Ovary (tissue), 9 donors: Measurements from ENCODE around the gene TGIF2. TPM values are rescaled to one million over a fixed set of nuclear protein-coding genes. Genes with fewer than 3 reads are reported as not detected.

Source experiments
- DNase-seq, 5 donors: peaks; one replicate each; pipeline ENCODE4 v3.0.0-alpha.2; 2019 to 2020
- H3K27ac ChIP-seq, 2 donors: fragments of 200-600 bp; one replicate each; pipeline versions ENCODE4 v1.5.1 to v1.8.0; 2019 to 2022
- H3K27me3 ChIP-seq: fragments of 200-600 bp; one replicate; pipeline ENCODE4 v1.8.0; 2022
- H3K36me3 ChIP-seq: fragments of 200-600 bp; sonication (generic); one replicate; pipeline ENCODE4 v1.5.1; 2019
- H3K4me1 ChIP-seq: one replicate; pipeline ENCODE4 v1.8.1; 2013; ENCODE audit warnings: mild to moderate bottlenecking, moderate library complexity; ENCODE audit not compliant: insufficient read depth
- H3K4me3 ChIP-seq: fragments of 200-600 bp; sonication (generic); one replicate; pipeline ENCODE4 v1.5.1; 2017
- H3K9me3 ChIP-seq, 2 donors: fragments of 200-600 bp in 1 of 2; sonication (generic) in 1 of 2; one replicate each; pipeline versions ENCODE4 v1.5.1 to v1.8.1; 2013 to 2019; ENCODE audit warnings: mild to moderate bottlenecking in 1 of 2, moderate library complexity in 1 of 2
- EP300 ChIP-seq: sonication (generic); formaldehyde crosslinking; IDR thresholded peaks from one replicate; pipeline ENCODE4 v1.6.1; 2017; ENCODE audit warnings: antibody characterized with exemption
- POLR2A ChIP-seq: fragments of 450-650 bp; IDR thresholded peaks from one replicate; pipeline ENCODE4 v1.6.1; 2017; ENCODE audit warnings: antibody characterized with exemption, mild to moderate bottlenecking, moderate library complexity
- WGBS, 3 donors: extraction: QIAGEN DNeasy Blood & Tissue Kit in 1 of 3; methylation state at CpG; one replicate each; pipeline versions ENCODE4 v1.1.5 to v1.1.7; 2013 to 2017; 5-methylcytosine and 5-hydroxymethylcytosine counted together
- intact Hi-C, 4 donors: fragments of 100-400 bp; cut with DNase I; formaldehyde crosslinking; loops; one replicate each; pipeline versions ENCODE4 v1.11.0 to v1.15.1; 2022 to 2023
- polyA plus RNA-seq, 2 donors: library from polyadenylated mRNA; stranded (reverse); fragments of 200-250 nt in 1 of 2; fragments of 350-450 nt in 1 of 2; fragmentation: Illumina TruSeq in 1 of 2; extraction: RNeasy Lipid Tissue Mini Kit (QIAGEN cat#74804) in 1 of 2; gene quantifications; one replicate each; pipeline ENCODE4 v1.2.3, GENCODE V29; 2013 to 2014
- total RNA-seq, 7 donors: library from RNA; depleted of rRNA in 2 of 7; stranded (reverse); fragments of >200 nt in 2 of 7; fragmentation: NEBNext Ultra II Directional in 3 of 7; extraction: Animal tissue kit (Norgen Biotek cat#: 25700) in 3 of 7; gene quantifications; one replicate each; pipeline versions ENCODE4 v1.1.0 to v1.2.4, GENCODE V29; 2016 to 2023
- TF ChIP-seq, protein P1 (sequence below), 3 donors: fragments of 450-650 bp in 2 of 3; fragments of 200-600 bp in 1 of 3; IDR thresholded peaks; one replicate each; pipeline versions ENCODE4 v1.5.1 to v1.8.0; 2016 to 2022; ENCODE audit warnings: antibody characterized with exemption in 3 of 3, mild to moderate bottlenecking in 1 of 3
- donor health status: DM: no; HTN: no; CAD: no; lungs with moderate emphysema.
- donor health status: DM: no; HTN: no; CAD: no.
- donor health status: Bipolar disorder and iron deficiency.
- donor health status: DM: yes; HTN: yes; CAD: no.
- donor health status: DM: no; HTN: no; CAD: no.
- donor health status: DM: yes; HTN: yes; CAD: no.

TGIF2 gene
- total and polyA plus RNA-seq, 9 donors, result 12.6 to 39.2 (median 24.8) TPM

DNA sequence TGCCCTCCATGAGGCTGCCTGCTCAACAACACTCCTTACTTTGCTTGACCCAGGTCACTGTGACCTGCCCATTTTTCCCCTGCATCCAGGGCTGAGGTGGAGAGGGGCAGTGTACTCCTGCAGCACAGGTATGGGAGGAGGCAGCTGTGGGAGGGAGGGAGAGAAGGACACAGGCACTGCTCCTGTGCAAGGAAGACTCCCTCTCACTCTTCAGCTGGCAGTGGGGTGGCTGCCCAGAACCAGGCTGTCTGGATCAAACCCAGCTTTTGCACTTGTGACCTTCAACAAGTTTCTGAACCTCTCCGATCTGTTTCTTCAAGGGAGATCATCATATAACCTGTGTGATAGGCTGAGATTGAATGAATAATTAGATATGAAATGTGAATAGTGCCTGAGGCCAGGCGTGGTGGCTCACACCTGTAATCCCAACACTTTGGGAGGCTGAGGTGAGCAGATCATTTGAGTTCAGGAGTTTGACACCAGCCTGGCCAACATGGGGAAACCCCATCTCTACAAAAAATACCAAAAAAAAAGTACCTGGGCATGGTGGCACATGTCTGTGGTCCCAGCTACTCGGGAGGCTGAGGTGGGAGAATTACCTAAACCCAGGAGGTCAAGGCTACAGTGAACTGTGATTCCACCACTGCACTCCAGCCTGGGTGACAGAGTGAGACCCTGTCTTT lies 14.1 kb downstream of the TGIF2 start:
- no peaks in the 10 kb centered on the region for H3K36me3 ChIP-seq
- no peaks in the 10 kb centered on the region for H3K9me3 ChIP-seq
- no peak overlapping the region for H3K27ac ChIP-seq
- H3K27me3 ChIP-seq, result no peaks in the 10 kb centered on the region
- peaks cover 12% of the 10 kb centered on the region for H3K4me1 ChIP-seq
- no peak overlapping the region for H3K4me3 ChIP-seq
- WGBS, 3 donors, result 52 to 79% (median 62%) methylated on average over 3 of the region's 3 CpGs
- no peak for TF ChIP-seq POLR2A
- TF ChIP-seq EP300, result no peak
- TF ChIP-seq, protein P1, sequence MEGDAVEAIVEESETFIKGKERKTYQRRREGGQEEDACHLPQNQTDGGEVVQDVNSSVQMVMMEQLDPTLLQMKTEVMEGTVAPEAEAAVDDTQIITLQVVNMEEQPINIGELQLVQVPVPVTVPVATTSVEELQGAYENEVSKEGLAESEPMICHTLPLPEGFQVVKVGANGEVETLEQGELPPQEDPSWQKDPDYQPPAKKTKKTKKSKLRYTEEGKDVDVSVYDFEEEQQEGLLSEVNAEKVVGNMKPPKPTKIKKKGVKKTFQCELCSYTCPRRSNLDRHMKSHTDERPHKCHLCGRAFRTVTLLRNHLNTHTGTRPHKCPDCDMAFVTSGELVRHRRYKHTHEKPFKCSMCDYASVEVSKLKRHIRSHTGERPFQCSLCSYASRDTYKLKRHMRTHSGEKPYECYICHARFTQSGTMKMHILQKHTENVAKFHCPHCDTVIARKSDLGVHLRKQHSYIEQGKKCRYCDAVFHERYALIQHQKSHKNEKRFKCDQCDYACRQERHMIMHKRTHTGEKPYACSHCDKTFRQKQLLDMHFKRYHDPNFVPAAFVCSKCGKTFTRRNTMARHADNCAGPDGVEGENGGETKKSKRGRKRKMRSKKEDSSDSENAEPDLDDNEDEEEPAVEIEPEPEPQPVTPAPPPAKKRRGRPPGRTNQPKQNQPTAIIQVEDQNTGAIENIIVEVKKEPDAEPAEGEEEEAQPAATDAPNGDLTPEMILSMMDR (IDR thresholded peaks at IDR 0.05), result no peak
- peak in 1 of 5 donors; percentile 25 for DNase-seq
- intact Hi-C loops, result no loop called here

DNA sequence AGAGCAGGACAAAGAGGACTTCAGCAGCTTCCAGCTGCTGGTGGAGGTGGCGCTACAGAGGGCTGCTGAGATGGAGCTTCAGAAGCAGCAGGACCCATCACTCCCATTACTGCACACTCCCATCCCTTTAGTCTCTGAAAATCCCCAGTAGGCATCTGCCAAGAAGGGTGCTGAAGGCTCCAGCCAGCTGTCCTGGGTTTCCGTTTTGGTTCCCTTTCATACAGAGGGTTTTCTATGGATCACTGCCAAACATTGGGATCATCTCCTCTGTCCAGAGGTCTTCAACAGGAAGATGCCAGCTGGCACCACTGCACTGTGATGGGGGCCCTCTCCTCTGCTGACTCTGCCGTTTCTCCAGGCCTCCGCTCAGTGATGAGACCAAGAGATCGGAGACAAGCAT lies 17.9 kb downstream of the TGIF2 start:
- Histone ChIP-seq H3K27ac (no peak overlapping the region), H3K4me3 (no peak overlapping the region), H3K36me3 (no peaks in the 10 kb centered on the region), H3K4me1 (peaks cover 12% of the 10 kb centered on the region), H3K9me3 (no peaks in the 10 kb centered on the region), H3K27me3 (no peaks in the 10 kb centered on the region)
- intact Hi-C loops, result loop anchor here in 2 of 4 donors (5.0 to 10.0 kb wide), 2 partner anchors 34 to 126 kb away; no protein-coding TSS in a partner anchor
- TF ChIP-seq, protein P1 (IDR thresholded peaks at IDR 0.05), result no peak
- no peak for TF ChIP-seq POLR2A
- WGBS, 3 donors, result 61 to 71% (median 62%) methylated on average over 5 of the region's 5 CpGs
- peak in 1 of 5 donors; percentile 37 for DNase-seq

DNA sequence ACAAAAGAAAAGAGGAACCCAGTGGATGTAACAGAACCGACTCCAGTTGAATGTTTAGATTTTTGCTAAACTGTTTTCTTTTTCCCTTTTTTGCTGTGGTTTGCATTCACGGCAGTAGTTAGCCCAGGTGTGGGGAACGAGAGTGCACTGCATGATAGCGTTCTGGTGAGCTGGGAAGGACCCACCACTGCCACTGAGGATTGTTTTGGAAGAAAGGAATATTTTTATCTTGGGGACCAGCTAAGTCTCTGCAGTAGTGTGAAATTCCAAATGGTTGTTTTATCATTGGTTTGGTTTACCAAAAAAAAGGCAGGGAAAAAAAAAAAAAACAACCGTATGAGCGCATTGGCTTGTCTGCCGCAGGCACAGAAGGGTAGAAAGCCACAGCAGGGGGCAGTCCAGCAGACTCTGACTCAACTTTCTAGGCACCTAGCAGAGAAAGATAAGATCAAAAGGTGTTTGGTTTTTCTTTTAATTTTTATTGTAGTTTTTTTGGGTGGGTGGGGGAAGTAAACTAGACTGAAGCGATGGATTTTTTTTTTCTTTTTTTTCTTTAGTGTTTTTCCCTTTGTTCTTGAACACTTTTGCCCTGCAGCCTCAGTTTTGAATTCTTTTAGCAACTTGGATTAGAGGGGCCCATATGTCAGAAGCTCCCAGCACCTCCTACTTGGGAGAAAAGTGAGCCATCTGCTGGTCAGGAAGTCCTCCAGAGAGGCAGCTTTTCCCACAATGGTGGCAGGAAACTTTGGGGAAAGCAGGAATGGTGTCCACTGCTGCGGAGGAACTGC lies 18.7 kb downstream of the TGIF2 start:
- H3K4me1 ChIP-seq, result peaks cover 8% of the 10 kb centered on the region
- H3K36me3 ChIP-seq, result no peaks in the 10 kb centered on the region
- 15 to 38% (median 19%) methylated on average over 9 of the region's 9 CpGs for WGBS, 3 donors
- intact Hi-C loops, result loop anchor here in 2 of 4 donors (5.0 to 10.0 kb wide), 2 partner anchors 35 to 127 kb away; no protein-coding TSS in a partner anchor
- no peak overlapping the region for H3K27ac ChIP-seq
- H3K9me3 ChIP-seq, result no peaks in the 10 kb centered on the region
- peak in 3 of 5 donors; percentile 34 to 51 (median 48) for DNase-seq
- TF ChIP-seq POLR2A (no peak), EP300 (no peak)
- TF ChIP-seq, protein P1 (IDR thresholded peaks at IDR 0.05), result peak in 2 of 3 donors; percentile 33 to 46
- H3K27me3 ChIP-seq, result no peaks in the 10 kb centered on the region
- no peak overlapping the region for H3K4me3 ChIP-seq

DNA sequence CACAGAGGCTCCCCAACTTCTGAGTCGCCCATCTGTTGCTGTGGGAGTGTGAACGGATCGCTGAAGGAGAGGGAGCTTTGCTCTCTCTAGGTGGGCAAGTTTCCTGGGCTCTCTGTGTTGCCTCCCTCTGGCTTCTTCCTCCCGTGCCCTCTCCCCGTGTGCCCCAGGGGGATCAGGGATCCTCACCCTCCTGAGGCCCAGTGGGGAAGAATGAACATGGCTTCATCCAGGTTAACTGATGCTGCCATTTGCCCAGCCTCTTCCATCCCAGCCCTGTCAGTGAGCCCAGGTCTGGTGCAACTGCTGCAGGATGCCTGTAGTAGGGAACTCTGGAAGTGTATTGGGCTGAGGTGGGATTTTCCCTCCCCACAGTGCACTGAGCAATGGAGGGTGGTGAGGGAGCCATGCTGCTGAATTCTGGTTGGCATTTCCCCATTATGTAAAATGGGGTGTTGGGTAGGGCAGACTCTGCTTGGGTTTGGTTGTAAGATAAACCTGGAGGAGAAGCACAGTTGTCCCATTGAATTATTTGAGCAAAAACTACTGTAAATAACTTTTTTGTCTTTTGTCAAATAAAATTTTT lies 20.0 kb downstream of the TGIF2 start:
- Histone ChIP-seq H3K4me3 (no peak overlapping the region), H3K4me1 (peaks cover 5% of the 10 kb centered on the region), H3K27me3 (no peaks in the 10 kb centered on the region), H3K9me3 (no peaks in the 10 kb centered on the region), H3K27ac (no peak overlapping the region), H3K36me3 (no peaks in the 10 kb centered on the region)
- intact Hi-C loops, result loop anchor here in 2 of 4 donors (5.0 to 10.0 kb wide), 2 partner anchors 36 to 129 kb away; no protein-coding TSS in a partner anchor
- 81 to 90% (median 82%) methylated on average over 5 of the region's 5 CpGs for WGBS, 3 donors
- TF ChIP-seq EP300, result no peak
- DNase-seq, result no peak
